ENCODE data around the gene SEL1L3.

DNA sequence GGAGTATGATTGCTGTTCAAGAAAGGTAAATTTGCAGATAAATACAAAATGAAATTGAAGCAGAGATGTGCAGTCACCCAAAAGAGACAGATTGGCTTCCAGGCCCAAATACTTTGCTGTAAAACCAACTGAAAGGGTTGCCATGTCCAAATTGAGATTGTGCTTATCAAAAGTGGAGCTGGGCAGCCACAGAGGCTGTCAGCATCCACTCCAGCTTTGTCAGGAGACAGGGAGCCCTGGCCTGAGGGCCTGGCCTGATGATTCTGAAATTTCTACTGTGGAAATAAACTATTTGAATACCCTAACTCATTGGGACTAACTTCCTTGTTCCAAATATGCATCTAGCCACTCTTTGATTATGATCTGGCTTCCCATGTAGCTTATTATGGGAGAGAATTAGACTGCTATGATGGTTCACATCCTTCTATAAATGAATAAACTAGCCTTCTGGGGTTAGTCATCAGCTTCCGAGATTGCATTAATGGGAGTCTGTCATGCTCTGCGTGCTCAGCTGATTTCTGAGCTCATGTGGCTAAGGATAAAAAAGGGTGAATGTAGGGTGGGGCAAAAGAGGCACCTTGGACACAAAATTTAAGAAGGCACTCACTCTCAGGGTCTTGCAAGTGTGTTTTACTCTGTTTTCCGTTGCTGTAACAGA is 158.9 kb downstream of the SEL1L3 start:
- no peak for TF ChIP-seq POLR2A (IDR thresholded peaks at IDR 0.05)
- TF ChIP-seq, protein P1, sequence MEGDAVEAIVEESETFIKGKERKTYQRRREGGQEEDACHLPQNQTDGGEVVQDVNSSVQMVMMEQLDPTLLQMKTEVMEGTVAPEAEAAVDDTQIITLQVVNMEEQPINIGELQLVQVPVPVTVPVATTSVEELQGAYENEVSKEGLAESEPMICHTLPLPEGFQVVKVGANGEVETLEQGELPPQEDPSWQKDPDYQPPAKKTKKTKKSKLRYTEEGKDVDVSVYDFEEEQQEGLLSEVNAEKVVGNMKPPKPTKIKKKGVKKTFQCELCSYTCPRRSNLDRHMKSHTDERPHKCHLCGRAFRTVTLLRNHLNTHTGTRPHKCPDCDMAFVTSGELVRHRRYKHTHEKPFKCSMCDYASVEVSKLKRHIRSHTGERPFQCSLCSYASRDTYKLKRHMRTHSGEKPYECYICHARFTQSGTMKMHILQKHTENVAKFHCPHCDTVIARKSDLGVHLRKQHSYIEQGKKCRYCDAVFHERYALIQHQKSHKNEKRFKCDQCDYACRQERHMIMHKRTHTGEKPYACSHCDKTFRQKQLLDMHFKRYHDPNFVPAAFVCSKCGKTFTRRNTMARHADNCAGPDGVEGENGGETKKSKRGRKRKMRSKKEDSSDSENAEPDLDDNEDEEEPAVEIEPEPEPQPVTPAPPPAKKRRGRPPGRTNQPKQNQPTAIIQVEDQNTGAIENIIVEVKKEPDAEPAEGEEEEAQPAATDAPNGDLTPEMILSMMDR (IDR thresholded peaks at IDR 0.05), result no peak
